ENCODE data around the gene ZNF195.
"Not testable (repeated sequence)": the region's sequence is repeated elsewhere in the genome, so short reads cannot be mapped to it uniquely, and the experiment has no call there.

GRCh38 chr11:3398106-3398505 lies 19.2 kb upstream of the ZNF195 start:
- TF ChIP-seq EP300, CTCF, POLR2A (IDR thresholded peaks at IDR 0.05): not testable (repeated sequence)
